SK-N-SH (cell line): ENCODE data around the gene NR2C2AP. TPM values are rescaled to one million over a fixed set of nuclear protein-coding genes. Genes with fewer than 3 reads are reported as not detected.

Experiments used
- CTCF ChIA-PET: fragments of 300-600, 350-600 bp; formaldehyde crosslinking; extraction: SDS; loops from one replicate; lab custom pipeline; 2021; lab: Yijun Ruan, JAX
- POLR2A ChIA-PET: fragments of 350-600 bp; sonication (Branson Sonifier 250); formaldehyde crosslinking; extraction: SDS; loops from one replicate; lab custom pipeline; 2020; ENCODE audit warnings: antibody characterized with exemption, inconsistent platforms; lab: Yijun Ruan, JAX
- DNase-seq: peaks from one replicate; pipeline ENCODE4 v3.0.0; 2012
- H2AFZ ChIP-seq: fragments of 200-600 bp; sonication (generic); 2 replicates; pipeline ENCODE4 v1.8.1; 2016; ENCODE audit warnings: antibody characterized with exemption, mild to moderate bottlenecking, low read depth
- H3F3A ChIP-seq: fragments of 200-600 bp; sonication (generic); replicated peaks from 2 replicates; pipeline ENCODE3; 2016; ENCODE audit warnings: antibody characterized with exemption, mild to moderate bottlenecking; ENCODE audit not compliant: insufficient read depth
- H3K27ac ChIP-seq, 2 experiments: fragments of 200-500 bp in 1 of 2; fragments of 200-600 bp in 1 of 2; sonication (Bioruptor generic) in 1 of 2; sonication (generic), shearing (Covaris generic) in 1 of 2; 2 replicates each; pipeline versions ENCODE4 v1.5.1 to v1.6.1; 2014 to 2016; ENCODE audit warnings: low read depth in 2 of 2, inconsistent platforms in 1 of 2, low read length in 1 of 2, mild to moderate bottlenecking in 1 of 2, mixed read lengths in 1 of 2
- H3K27me3 ChIP-seq: fragments of 200-600 bp; sonication (generic), shearing (Covaris generic); 2 replicates; pipeline ENCODE4 v1.6.1; 2016; ENCODE audit warnings: mixed run types; ENCODE audit not compliant: insufficient read depth
- H3K36me3 ChIP-seq, 2 experiments: fragments of 200-500 bp in 1 of 2; fragments of 200-600 bp in 1 of 2; sonication (Bioruptor generic) in 1 of 2; sonication (generic) in 1 of 2; replicated peaks in 1 of 2; 2 replicates each; pipeline versions ENCODE3 to v1.5.1; 2014 to 2016; ENCODE audit warnings: low read length in 1 of 2, mild to moderate bottlenecking in 1 of 2; ENCODE audit not compliant: insufficient read depth in 2 of 2, control insufficient read depth in 1 of 2
- H3K4me1 ChIP-seq, 2 experiments: fragments of 200-500 bp in 1 of 2; fragments of 200-600 bp in 1 of 2; sonication (Bioruptor generic) in 1 of 2; sonication (generic), shearing (Covaris generic) in 1 of 2; 2 replicates each; pipeline versions ENCODE4 v1.5.1 to v1.6.1; 2014 to 2016; ENCODE audit warnings: low read depth in 1 of 2, low read length in 1 of 2, mixed run types in 1 of 2; ENCODE audit not compliant: insufficient read depth in 2 of 2, control insufficient read depth in 1 of 2
- H3K4me2 ChIP-seq: fragments of 200-600 bp; sonication (generic), shearing (Covaris generic); 2 replicates; pipeline ENCODE4 v1.6.1; 2017; ENCODE audit warnings: mixed run types
- H3K4me3 ChIP-seq, 2 experiments: fragments of 200-500 bp in 1 of 2; fragments of 200-600 bp in 1 of 2; sonication (Bioruptor generic) in 1 of 2; sonication (generic), shearing (Covaris generic) in 1 of 2; 2 replicates each; pipeline versions ENCODE4 v1.5.1 to v1.8.1; 2014 to 2016; ENCODE audit warnings: low read depth in 2 of 2, inconsistent platforms in 1 of 2, low read length in 1 of 2, mild to moderate bottlenecking in 1 of 2, mixed read lengths in 1 of 2, moderate library complexity in 1 of 2
- H3K79me2 ChIP-seq: fragments of 200-600 bp; sonication (generic); 2 replicates; pipeline ENCODE4 v1.8.1; 2017; ENCODE audit warnings: mild to moderate bottlenecking; ENCODE audit not compliant: insufficient read depth
- H3K9ac ChIP-seq: fragments of 200-600 bp; sonication (generic); 2 replicates; pipeline ENCODE4 v1.6.1; 2017; ENCODE audit warnings: mixed run types
- H3K9me2 ChIP-seq: fragments of 200-600 bp; sonication (generic); 2 replicates; pipeline ENCODE4 v1.6.1; 2017; ENCODE audit warnings: mixed run types
- H3K9me3 ChIP-seq: fragments of 200-600 bp; sonication (generic); 2 replicates; pipeline ENCODE4 v1.6.1; 2017; ENCODE audit warnings: mixed run types, mild to moderate bottlenecking, moderate library complexity
- H4K20me1 ChIP-seq: fragments of 200-600 bp; sonication (generic); 2 replicates; pipeline ENCODE4 v1.6.1; 2017; ENCODE audit warnings: mild to moderate bottlenecking, mixed run types; ENCODE audit not compliant: insufficient read depth
- ELF1 ChIP-seq: IDR thresholded peaks from 2 replicates; pipeline ENCODE4 v1.4.0; 2012
- FOSL2 ChIP-seq: IDR thresholded peaks from 2 replicates; pipeline ENCODE4 v1.4.0; 2012; ENCODE audit warnings: low read depth, mild to moderate bottlenecking, moderate library complexity, borderline replicate concordance
- GABPA ChIP-seq: IDR thresholded peaks from 2 replicates; pipeline ENCODE4 v1.4.0; 2012; ENCODE audit warnings: low read depth, mild to moderate bottlenecking
- MEF2A ChIP-seq: IDR thresholded peaks from 2 replicates; pipeline ENCODE4 v1.4.0; 2012; ENCODE audit warnings: low read depth, borderline replicate concordance
- NFIC ChIP-seq: IDR thresholded peaks from 2 replicates; pipeline ENCODE4 v1.4.0; 2012; ENCODE audit warnings: borderline replicate concordance
- POLR2AphosphoS5 ChIP-seq: IDR thresholded peaks from 2 replicates; pipeline ENCODE4 v1.6.1; 2012; ENCODE audit warnings: low read depth, low read length
- RAD21 ChIP-seq: IDR thresholded peaks from 2 replicates; pipeline ENCODE4 v1.6.1; 2012; ENCODE audit warnings: mild to moderate bottlenecking, low read length
- RCOR1 ChIP-seq: fragments of 150-350 bp; IDR thresholded peaks from 2 replicates; pipeline ENCODE4 v1.6.1; 2017; ENCODE audit warnings: antibody characterized with exemption, low read length
- RXRA ChIP-seq: IDR thresholded peaks from 2 replicates; pipeline ENCODE4 v1.4.0; 2012; ENCODE audit warnings: low read depth, mild to moderate bottlenecking, borderline replicate concordance
- SIN3A ChIP-seq: IDR thresholded peaks from 2 replicates; pipeline ENCODE4 v1.6.1; 2012; ENCODE audit warnings: low read depth, mild to moderate bottlenecking, low read length, moderate library complexity, borderline replicate concordance
- SMC3 ChIP-seq: IDR thresholded peaks from 2 replicates; pipeline ENCODE4 v1.6.1; 2012; ENCODE audit warnings: low read depth, low read length, improper control_type of control experiment
- TCF12 ChIP-seq: IDR thresholded peaks from 2 replicates; pipeline ENCODE4 v1.4.0; 2012
- YY1 ChIP-seq: IDR thresholded peaks from 2 replicates; pipeline ENCODE4 v1.4.0; 2012; ENCODE audit warnings: low read depth, mild to moderate bottlenecking
- WGBS: methylation state at CpG from one replicate; pipeline ENCODE4 v1.1.6; 2017; ENCODE audit warnings: low lambda C conversion rate; 5-methylcytosine and 5-hydroxymethylcytosine counted together
- polyA plus RNA-seq, 3 experiments: library from polyadenylated mRNA; depleted of rRNA; stranded (reverse); fragments of >200 nt; gene quantifications; 2 replicates each; pipeline ENCODE4 v1.2.3, GENCODE V29; 2012
- TF ChIP-seq, protein P1 (sequence below): IDR thresholded peaks from 2 replicates; pipeline ENCODE4 v1.4.0; 2012; ENCODE audit warnings: low read depth, borderline replicate concordance
- TF ChIP-seq, protein P2 (sequence below): IDR thresholded peaks from 2 replicates; pipeline ENCODE4 v1.4.0; 2012; ENCODE audit warnings: low read depth

Gene NR2C2AP
- polyA plus RNA-seq, 1 of the 3 experiments (the other 2 are of a cell fraction) = 21.9 TPM

DNA sequence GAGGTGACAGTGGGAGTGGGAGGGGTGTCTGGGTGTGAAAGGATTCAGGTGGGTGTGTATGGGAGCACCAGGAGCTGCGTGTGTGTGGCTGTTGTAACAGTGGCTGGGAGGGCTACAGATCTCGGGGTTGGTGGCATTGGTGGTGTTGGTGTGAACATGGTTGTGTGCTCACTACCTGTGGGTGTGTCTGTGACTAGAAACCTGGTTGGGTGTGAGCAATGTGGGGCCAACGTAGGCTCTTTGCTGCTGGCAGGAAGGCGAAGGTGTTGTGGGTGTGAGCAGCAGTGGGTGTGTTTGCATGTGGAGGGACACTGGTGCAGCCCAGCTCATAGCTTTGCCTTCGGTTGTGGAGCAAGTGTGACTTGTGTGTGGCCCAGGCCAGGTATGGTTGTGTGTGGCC, 3.7 kb upstream of the NR2C2AP start:
- CTCF ChIA-PET = interaction anchor here (1.2 kb wide), 1 partner anchor 15 kb away, joined by 3 read pairs; the partner anchor contains the start of genes BORCS8 and RFXANK

DNA sequence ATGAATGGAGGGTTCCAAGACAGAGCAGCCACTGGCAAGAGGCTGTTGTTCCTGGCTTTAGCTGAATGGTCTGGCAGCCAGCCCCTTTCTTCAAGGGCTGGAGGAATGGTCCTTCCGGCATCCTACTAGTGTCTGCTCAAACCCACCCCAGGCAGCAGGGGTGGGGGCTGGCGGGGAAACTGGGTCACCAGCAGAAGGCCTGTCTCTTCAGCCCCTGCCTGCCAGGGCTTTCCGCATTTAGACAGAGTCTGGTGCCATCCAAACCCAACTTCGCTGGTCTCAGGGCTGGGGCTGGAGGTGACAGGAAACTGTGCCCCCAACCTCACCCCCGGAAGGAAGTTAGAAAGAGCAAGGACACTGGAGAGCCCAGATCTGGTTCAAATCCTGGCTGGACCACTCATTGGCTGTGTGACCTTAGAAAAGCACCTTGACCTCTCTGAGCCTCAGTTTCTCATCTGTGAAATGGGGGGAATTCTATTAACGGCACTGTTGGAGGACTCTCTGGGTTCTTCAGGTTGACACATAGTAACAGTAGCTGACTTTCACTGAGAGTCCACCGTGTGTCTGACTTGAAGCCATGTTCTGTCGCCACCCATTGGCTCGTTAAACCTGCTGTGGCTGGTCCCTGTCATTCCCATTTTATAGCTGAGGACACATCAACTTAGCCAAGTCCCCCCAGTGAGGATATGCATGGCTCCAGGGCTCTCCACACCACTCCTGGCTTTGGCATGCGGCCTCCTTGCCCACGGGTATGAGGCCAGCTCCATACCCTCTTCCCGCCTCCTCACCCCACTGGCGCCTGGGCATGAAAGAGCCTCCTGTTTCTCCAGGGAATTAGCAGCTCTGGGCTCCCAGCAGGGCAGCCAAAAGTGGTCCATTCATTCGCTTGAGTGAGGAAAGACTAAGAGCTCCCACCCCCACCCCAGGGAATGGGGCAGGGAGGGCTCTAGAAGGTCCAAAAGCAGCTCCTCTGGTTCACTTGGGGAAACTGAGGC, 2.5 kb upstream of the NR2C2AP start:
- Histone ChIP-seq H3K4me2 (no peak overlapping the region), H3K79me2 (peaks cover 21% of the 10 kb centered on the region; the same call in 1 of the 2 replicates), H2AFZ (no peak overlapping the region), H3K4me1 (peaks cover 0 to 11% of the 10 kb centered on the region in 2 experiments; a peak in 1 of 4 replicates), H3K27ac (no peak overlapping the region), H3K9me3 (no peaks in the 10 kb centered on the region), H3F3A (no peaks in the 10 kb centered on the region), H3K4me3 (no peak overlapping the region), H4K20me1 (no peaks in the 10 kb centered on the region), H3K9ac (no peak overlapping the region), H3K36me3 (peaks cover 0 to 8% of the 10 kb centered on the region in 2 experiments), H3K9me2 (no peaks in the 10 kb centered on the region), H3K27me3 (no peaks in the 10 kb centered on the region; the same call in 1 of the 2 replicates)
- CTCF ChIA-PET = interaction anchor here (1.2 kb wide), 1 partner anchor 14 kb away, joined by 3 read pairs; the partner anchor contains the start of genes BORCS8 and RFXANK
- 34% methylated on average over 11 of the region's 14 CpGs for WGBS
- POLR2A ChIA-PET = no interaction called here
- no peak for DNase-seq
- TF ChIP-seq MEF2A = no peak
- no peak for TF ChIP-seq YY1
- no peak for TF ChIP-seq RXRA

More for the DNA sequence above, 3.7 kb upstream of the NR2C2AP start:
- Histone ChIP-seq H3K4me2 (no peak overlapping the region), H3K27ac (no peak overlapping the region), H3K9me2 (no peaks in the 10 kb centered on the region), H3K9ac (no peak overlapping the region), H2AFZ (no peak overlapping the region), H3K9me3 (no peaks in the 10 kb centered on the region), H3K4me1 (peaks cover 0 to 13% of the 10 kb centered on the region in 2 experiments; a peak in 1 of 4 replicates), H3K36me3 (peaks cover 0 to 4% of the 10 kb centered on the region in 2 experiments), H3K79me2 (peaks cover 12% of the 10 kb centered on the region; the same call in 1 of the 2 replicates), H3F3A (no peaks in the 10 kb centered on the region), H3K4me3 (no peak overlapping the region), H3K27me3 (peaks cover 11% of the 10 kb centered on the region), H4K20me1 (no peaks in the 10 kb centered on the region)
- TF ChIP-seq SIN3A = no peak
- no peak for TF ChIP-seq GABPA
- no peak for TF ChIP-seq POLR2AphosphoS5
- no peak for TF ChIP-seq TCF12
- no peak for TF ChIP-seq YY1
- no peak for TF ChIP-seq NFIC
- TF ChIP-seq RAD21 = no peak
- no peak for TF ChIP-seq ELF1
- no peak for TF ChIP-seq SMC3
- no peak for TF ChIP-seq FOSL2
- TF ChIP-seq, protein P1, sequence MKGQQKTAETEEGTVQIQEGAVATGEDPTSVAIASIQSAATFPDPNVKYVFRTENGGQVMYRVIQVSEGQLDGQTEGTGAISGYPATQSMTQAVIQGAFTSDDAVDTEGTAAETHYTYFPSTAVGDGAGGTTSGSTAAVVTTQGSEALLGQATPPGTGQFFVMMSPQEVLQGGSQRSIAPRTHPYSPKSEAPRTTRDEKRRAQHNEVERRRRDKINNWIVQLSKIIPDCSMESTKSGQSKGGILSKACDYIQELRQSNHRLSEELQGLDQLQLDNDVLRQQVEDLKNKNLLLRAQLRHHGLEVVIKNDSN = no peak
- TF ChIP-seq RCOR1 = no peak
- TF ChIP-seq, protein P2, sequence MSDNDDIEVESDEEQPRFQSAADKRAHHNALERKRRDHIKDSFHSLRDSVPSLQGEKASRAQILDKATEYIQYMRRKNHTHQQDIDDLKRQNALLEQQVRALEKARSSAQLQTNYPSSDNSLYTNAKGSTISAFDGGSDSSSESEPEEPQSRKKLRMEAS = no peak
- no peak for TF ChIP-seq MEF2A
- 6% methylated on average over 4 of the region's 5 CpGs for WGBS
- DNase-seq = no peak
- POLR2A ChIA-PET = no interaction called here
